Transverse colon (tissue), 4 donors: Measurements from ENCODE around the gene CRYBG1. TPM values are rescaled to one million over a fixed set of nuclear protein-coding genes. Genes with fewer than 3 reads are reported as not detected.

Source experiments
- DNase-seq: peaks from one replicate; pipeline ENCODE4 v3.0.0-alpha.2; 2019
- H3K27ac ChIP-seq, 4 donors: fragments of 200-600 bp; sonication (generic); 2 replicates each; pipeline ENCODE4 v1.5.1; 2016 to 2018; ENCODE audit warnings: inconsistent platforms in 4 of 4
- H3K27me3 ChIP-seq: fragments of 200-600 bp; sonication (generic); 2 replicates; pipeline ENCODE4 v1.5.1; 2017; ENCODE audit warnings: inconsistent platforms
- H3K36me3 ChIP-seq, 4 donors: fragments of 200-600 bp; sonication (generic); 2 replicates each; pipeline ENCODE4 v1.5.1; 2017 to 2019; ENCODE audit warnings: inconsistent platforms in 4 of 4
- H3K4me1 ChIP-seq, 4 donors: fragments of 200-600 bp; sonication (generic); 2 replicates each; pipeline ENCODE4 v1.5.1; 2017 to 2020; ENCODE audit warnings: inconsistent platforms in 4 of 4
- H3K4me3 ChIP-seq, 4 donors: fragments of 200-600 bp; sonication (generic); 1 replicate in 1 of 4; 2 replicates in 3 of 4; pipeline versions ENCODE4 v1.5.1 to v1.6.1; 2017 to 2019; ENCODE audit warnings: inconsistent platforms in 4 of 4
- H3K9me3 ChIP-seq, 2 donors: fragments of 200-600 bp; sonication (generic); 2 replicates each; pipeline ENCODE4 v1.5.1; 2017 to 2019; ENCODE audit warnings: inconsistent platforms in 2 of 2
- EP300 ChIP-seq: sonication (generic); formaldehyde crosslinking; IDR thresholded peaks from one replicate; pipeline ENCODE4 v1.6.1; 2017; ENCODE audit warnings: antibody characterized with exemption, low read depth
- POLR2A ChIP-seq: fragments of 450-650 bp; IDR thresholded peaks from one replicate; pipeline ENCODE4 v1.6.1; 2016; ENCODE audit warnings: antibody characterized with exemption, mild to moderate bottlenecking, moderate library complexity
- POLR2AphosphoS5 ChIP-seq, 3 donors: sonication (generic); formaldehyde crosslinking; IDR thresholded peaks; one replicate each; pipeline ENCODE4 v1.6.1; 2016; ENCODE audit warnings: antibody characterized with exemption in 3 of 3
- WGBS, 2 donors: methylation state at CpG; one replicate each; pipeline ENCODE4 v1.1.5; 2018; ENCODE audit warnings: low coverage in 1 of 2; 5-methylcytosine and 5-hydroxymethylcytosine counted together
- in situ Hi-C, 4 donors: fragments of 200-750 bp; cut with MboI; loops; one replicate each; pipeline versions ENCODE4 v1.15.0 to v1.15.1; 2017; ENCODE audit warnings: low sequenced_read_pairs in 3 of 4, low pct_ligation_motif_present in 1 of 4, low pct_unique_long_range_greater_than_20kb in 1 of 4
- intact Hi-C: fragments of 100-400 bp; cut with DNase I; formaldehyde crosslinking; loops from one replicate; pipeline ENCODE4 v1.15.1; 2023; ENCODE audit warnings: low total_unique reads
- total RNA-seq, 4 donors: library from RNA; depleted of rRNA; stranded (reverse); fragments of >200 nt; gene quantifications; one replicate each; pipeline ENCODE4 v1.1.0, GENCODE V29; 2016
- TF ChIP-seq, protein P1 (sequence below), 5 experiments: fragments of 200-600 bp in 3 of 5; fragments of 450-650 bp in 2 of 5; sonication (generic) in 3 of 5; IDR thresholded peaks; 1 replicate in 2 of 5; 2 replicates in 3 of 5; pipeline ENCODE4 v1.5.1; 2016 to 2017; ENCODE audit warnings: antibody characterized with exemption in 5 of 5, inconsistent platforms in 3 of 5, mild to moderate bottlenecking in 2 of 5, moderate library complexity in 1 of 5

The CRYBG1 gene
- total RNA-seq, 4 donors from 2014 or later = 64.3 to 112 (median 70.2) TPM

DNA sequence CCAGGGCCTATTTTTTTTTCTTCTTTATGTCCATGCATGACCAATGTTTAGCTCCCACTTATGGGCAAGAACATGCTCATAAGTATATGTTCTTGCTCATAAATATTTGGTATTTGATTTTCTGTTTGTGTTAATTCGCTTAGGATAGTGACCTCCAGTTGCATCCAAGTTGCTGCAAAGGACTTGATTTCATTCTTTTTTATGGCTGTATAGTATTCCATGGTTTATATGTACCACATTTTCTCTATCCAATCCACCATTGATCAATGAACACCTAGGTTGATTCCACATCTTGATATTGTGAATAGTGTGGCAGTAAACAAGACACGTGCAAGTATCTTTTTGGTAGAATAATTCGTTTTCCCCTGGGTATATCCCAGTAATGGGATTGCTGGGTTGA lies 190.6 kb downstream of the CRYBG1 start:
- H3K36me3 ChIP-seq = peaks cover 0 to 29% (median 2%) of the 10 kb centered on the region in 4 donors
- no peak overlapping the region for H3K4me3 ChIP-seq
- in situ Hi-C loops (loop anchor here in 3 of 4 donors (25.0 kb wide), 2 partner anchors 214 to 1114 kb away; partner anchors contain the start of gene ATG5 (in 2 of the 3)), intact Hi-C loops (no loop called here)
- peaks cover 0 to 7% (median 3%) of the 10 kb centered on the region in 4 donors for H3K4me1 ChIP-seq
- no peaks in the 10 kb centered on the region for H3K27me3 ChIP-seq
- TF ChIP-seq POLR2AphosphoS5 (IDR thresholded peaks at IDR 0.05) (no peak), EP300 (no peak), POLR2A (no peak)
- TF ChIP-seq, protein P1, sequence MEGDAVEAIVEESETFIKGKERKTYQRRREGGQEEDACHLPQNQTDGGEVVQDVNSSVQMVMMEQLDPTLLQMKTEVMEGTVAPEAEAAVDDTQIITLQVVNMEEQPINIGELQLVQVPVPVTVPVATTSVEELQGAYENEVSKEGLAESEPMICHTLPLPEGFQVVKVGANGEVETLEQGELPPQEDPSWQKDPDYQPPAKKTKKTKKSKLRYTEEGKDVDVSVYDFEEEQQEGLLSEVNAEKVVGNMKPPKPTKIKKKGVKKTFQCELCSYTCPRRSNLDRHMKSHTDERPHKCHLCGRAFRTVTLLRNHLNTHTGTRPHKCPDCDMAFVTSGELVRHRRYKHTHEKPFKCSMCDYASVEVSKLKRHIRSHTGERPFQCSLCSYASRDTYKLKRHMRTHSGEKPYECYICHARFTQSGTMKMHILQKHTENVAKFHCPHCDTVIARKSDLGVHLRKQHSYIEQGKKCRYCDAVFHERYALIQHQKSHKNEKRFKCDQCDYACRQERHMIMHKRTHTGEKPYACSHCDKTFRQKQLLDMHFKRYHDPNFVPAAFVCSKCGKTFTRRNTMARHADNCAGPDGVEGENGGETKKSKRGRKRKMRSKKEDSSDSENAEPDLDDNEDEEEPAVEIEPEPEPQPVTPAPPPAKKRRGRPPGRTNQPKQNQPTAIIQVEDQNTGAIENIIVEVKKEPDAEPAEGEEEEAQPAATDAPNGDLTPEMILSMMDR (IDR thresholded peaks at IDR 0.05) = no peak
- DNase-seq = no peak
- H3K27ac ChIP-seq = no peak overlapping the region
- H3K9me3 ChIP-seq = no peaks in the 10 kb centered on the region
- 89 to 96% methylated on average over 3 of the region's 3 CpGs for WGBS, 2 donors

DNA sequence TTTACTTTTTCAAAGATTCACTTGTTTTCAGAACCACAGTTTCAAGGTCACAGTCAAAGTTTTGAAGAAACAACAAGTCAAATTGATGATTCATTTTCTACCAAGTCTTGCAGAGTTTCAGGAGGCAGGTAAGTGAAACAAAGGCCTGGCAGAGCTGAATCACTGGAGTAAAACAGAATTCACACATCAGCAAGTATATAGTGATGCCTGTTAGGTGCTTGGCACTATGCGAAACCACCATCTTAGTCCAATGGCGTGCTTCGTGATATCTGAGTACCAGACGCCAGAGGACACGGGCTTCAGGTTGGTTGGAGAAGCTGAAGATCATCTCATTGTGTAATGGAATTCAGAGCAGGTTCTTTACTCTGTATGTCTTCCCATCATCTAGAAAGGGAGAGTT lies 192.9 kb downstream of the CRYBG1 start:
- Histone ChIP-seq H3K4me3 (no peak overlapping the region), H3K4me1 (no peaks in the 10 kb centered on the region), H3K27ac (no peak overlapping the region), H3K36me3 (peaks cover 0 to 34% (median 4%) of the 10 kb centered on the region in 4 donors), H3K9me3 (no peaks in the 10 kb centered on the region), H3K27me3 (no peaks in the 10 kb centered on the region)
- DNase-seq = no peak
- intact Hi-C loops = no loop called here
- TF ChIP-seq EP300 = no peak
- no peak for TF ChIP-seq POLR2AphosphoS5 (IDR thresholded peaks at IDR 0.05)
- in situ Hi-C loops = loop anchor here in 3 of 4 donors (25.0 kb wide), 2 partner anchors 216 to 1116 kb away; partner anchors contain the start of gene ATG5 (in 2 of the 3)
- 90 to 100% methylated on average over 3 to 5 of the region's 5 CpGs for WGBS, 2 donors

DNA sequence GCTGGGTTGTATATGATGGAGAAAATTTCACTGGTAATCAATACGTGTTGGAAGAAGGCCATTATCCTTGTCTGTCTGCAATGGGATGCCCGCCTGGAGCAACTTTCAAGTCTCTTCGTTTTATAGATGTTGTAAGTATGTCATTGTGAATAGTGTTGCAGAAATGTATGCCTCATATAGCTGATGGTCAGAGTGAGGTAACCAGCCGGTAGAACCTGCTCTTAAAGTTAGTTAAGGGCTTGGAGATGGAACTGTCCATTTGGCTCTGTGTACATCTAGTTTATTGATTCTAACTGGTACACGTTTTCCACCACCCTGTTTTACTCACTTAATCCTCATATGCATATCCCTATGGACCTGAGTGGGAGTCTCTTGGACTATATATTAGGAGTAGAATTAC lies 195.2 kb downstream of the CRYBG1 start:
- Histone ChIP-seq H3K9me3 (no peaks in the 10 kb centered on the region), H3K27me3 (no peaks in the 10 kb centered on the region), H3K36me3 (peaks cover 0 to 47% (median 10%) of the 10 kb centered on the region in 4 donors), H3K4me3 (no peak overlapping the region), H3K27ac (no peak overlapping the region), H3K4me1 (no peaks in the 10 kb centered on the region)
- TF ChIP-seq POLR2AphosphoS5 (IDR thresholded peaks at IDR 0.05) = no peak
- TF ChIP-seq, protein P1 (IDR thresholded peaks at IDR 0.05) = no peak
- TF ChIP-seq EP300 = no peak
- no peak for TF ChIP-seq POLR2A
- intact Hi-C loops = no loop called here
- no peak for DNase-seq
- 50 to 64% methylated on average over 2 to 5 of the region's 5 CpGs for WGBS, 2 donors
- in situ Hi-C loops = loop anchor here in 3 of 4 donors (25.0 kb wide), 2 partner anchors 218 to 1118 kb away; partner anchors contain the start of gene ATG5 (in 2 of the 3)

DNA sequence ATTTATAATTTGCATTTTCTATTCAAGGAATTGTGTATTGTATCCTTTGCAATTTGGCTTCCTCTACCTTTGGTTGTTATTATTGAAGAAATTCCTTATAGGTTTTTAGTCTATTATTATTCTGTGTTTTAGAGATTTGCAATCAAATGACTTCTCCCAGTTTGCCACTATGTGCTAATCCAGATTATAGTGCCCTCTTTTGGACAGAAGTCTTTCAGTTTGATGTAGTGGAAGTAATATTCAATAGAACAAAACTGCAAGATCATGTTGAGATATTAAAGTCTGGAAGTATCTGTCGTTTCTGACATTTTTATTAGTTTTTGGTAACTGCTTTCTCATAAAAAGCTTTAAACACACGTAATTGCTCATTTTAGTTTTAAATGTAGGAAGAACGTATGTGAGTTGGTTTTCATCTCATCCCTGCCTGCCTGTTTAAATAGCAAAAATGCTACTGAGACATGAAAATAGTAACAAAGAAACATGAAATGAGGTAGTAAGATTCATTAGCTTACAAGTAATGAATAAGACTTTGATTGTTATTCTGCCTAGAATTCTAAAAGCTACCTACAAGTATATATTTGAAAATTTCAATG lies 195.9 kb downstream of the CRYBG1 start:
- Histone ChIP-seq H3K27ac (no peak overlapping the region), H3K27me3 (no peaks in the 10 kb centered on the region), H3K4me1 (no peaks in the 10 kb centered on the region), H3K36me3 (peaks cover 0 to 44% (median 8%) of the 10 kb centered on the region in 4 donors), H3K9me3 (no peaks in the 10 kb centered on the region), H3K4me3 (no peak overlapping the region)
- no peak for DNase-seq
- TF ChIP-seq EP300 (no peak), POLR2AphosphoS5 (IDR thresholded peaks at IDR 0.05) (no peak), POLR2A (no peak)
- TF ChIP-seq, protein P1 (IDR thresholded peaks at IDR 0.05) = peak; percentile 11 to 30 (median 23)
- intact Hi-C loops (no loop called here), in situ Hi-C loops (loop anchor here in 3 of 4 donors (25.0 kb wide), 2 partner anchors 219 to 1119 kb away; partner anchors contain the start of gene ATG5 (in 2 of the 3))
- WGBS, 2 donors = 44 to 51% methylated on average over 3 of the region's 3 CpGs
